GM10248 (cell line): ENCODE measurements around the gene PARVB.

ENCODE experiments used
- CTCF ChIA-PET: fragments of 300-600 bp; sonication (Branson Sonifier 250); formaldehyde crosslinking; extraction: SDS; loops from one replicate; lab custom pipeline; 2021; ENCODE audit warnings: antibody characterized with exemption; lab: Yijun Ruan, JAX
- POLR2A ChIA-PET: fragments of 350-650 bp; sonication (Branson Sonifier 250); formaldehyde crosslinking; extraction: SDS; loops from one replicate; lab custom pipeline; 2020; ENCODE audit warnings: antibody characterized with exemption; lab: Yijun Ruan, JAX
- DNase-seq: peaks from one replicate; pipeline ENCODE4 v3.0.0; 2012; ENCODE audit errors: extremely low spot score
- TF ChIP-seq, protein P1 (sequence below): IDR thresholded peaks from 2 replicates; pipeline ENCODE4 v1.5.1; 2012; ENCODE audit warnings: mild to moderate bottlenecking, low read depth; ENCODE audit errors: extremely low read depth, missing control alignments, control extremely low read depth

The PARVB gene

DNA sequence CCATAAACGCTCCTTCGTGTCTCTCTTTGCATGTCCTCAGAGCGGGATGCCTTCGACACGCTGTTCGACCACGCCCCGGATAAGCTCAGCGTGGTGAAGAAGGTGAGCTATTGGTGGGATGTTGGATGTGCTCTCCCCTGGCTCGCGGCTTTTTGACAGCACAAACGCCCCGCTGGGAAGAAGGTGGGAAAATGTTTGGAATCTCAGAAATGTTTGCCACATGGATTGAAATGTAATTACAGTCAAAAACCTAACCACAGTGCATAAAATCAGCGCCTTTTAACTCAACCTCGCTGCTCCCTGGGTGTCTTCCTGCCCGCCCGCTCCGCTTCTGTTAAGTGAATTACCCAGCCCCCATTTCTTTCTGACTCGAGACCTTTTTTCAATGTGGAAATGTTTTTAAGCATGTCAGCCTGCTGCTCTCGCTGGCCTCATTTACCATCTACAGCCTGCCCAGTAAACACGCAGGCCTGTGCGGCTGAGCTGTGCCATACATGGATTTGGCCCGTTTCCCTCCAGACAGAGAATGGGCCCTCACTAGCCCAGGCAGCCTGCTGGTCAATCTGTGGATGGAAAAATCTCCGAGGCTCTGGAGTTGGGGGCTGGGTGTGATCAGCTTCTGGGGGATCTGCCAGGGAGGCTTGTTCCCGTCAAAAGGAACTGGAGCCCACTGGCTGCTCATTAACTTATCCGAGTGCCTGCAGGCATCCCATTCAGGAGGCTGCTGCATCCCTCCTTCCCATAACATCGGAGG is 123.9 kb downstream of the PARVB start:
- TF ChIP-seq, protein P1, sequence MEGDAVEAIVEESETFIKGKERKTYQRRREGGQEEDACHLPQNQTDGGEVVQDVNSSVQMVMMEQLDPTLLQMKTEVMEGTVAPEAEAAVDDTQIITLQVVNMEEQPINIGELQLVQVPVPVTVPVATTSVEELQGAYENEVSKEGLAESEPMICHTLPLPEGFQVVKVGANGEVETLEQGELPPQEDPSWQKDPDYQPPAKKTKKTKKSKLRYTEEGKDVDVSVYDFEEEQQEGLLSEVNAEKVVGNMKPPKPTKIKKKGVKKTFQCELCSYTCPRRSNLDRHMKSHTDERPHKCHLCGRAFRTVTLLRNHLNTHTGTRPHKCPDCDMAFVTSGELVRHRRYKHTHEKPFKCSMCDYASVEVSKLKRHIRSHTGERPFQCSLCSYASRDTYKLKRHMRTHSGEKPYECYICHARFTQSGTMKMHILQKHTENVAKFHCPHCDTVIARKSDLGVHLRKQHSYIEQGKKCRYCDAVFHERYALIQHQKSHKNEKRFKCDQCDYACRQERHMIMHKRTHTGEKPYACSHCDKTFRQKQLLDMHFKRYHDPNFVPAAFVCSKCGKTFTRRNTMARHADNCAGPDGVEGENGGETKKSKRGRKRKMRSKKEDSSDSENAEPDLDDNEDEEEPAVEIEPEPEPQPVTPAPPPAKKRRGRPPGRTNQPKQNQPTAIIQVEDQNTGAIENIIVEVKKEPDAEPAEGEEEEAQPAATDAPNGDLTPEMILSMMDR, result no peak
- ChIA-PET CTCF (no interaction called here), POLR2A (no interaction called here)
- no peak for DNase-seq

DNA sequence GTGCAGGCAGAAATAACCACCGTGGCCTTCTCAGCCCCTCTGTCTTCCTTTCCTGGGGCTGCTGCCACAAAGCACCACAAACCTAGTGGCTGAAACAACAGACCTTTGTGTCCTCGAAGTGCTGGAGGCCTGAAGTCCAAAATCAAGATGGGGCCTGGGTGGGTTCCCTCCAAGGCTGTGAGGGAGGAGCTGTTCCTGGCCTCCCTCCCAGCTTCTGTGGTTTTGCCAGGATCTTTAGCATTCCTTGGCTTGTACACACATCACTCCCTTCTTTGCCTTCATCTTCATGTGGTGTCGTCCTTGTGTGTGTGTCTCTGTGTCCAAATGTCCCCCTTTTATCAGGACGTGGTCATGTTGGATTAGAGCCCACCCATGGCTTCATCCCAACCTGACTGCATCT is 127.6 kb downstream of the PARVB start:
- TF ChIP-seq, protein P1, result no peak
- CTCF ChIA-PET, result no interaction called here
- POLR2A ChIA-PET, result no interaction called here
- no peak for DNase-seq

DNA sequence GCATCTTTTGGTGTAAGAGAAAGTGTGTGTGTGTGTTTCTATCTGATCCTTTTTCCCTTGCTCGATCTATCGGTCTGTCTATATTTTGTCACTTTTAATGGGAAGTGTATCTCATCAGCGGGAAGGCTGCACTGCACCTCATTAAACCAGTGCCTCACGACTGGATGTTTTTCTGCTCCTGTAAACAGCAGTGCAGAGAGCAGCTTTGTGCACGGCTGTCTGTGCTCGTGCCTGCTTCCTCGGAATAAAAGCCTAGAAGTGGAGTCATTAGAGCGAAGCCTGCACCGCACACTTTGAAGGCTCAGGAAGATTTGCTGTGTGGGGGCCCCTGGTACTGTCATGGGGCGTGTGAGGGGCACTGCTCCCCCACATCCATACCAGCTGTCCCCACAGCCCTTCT is 129.6 kb downstream of the PARVB start:
- CTCF ChIA-PET, result no interaction called here
- POLR2A ChIA-PET, result no interaction called here

GRCh38 chr22:44154436-44154942 is 130.4 kb downstream of the PARVB start:
- TF ChIP-seq, protein P1, result no peak
- ChIA-PET CTCF (interaction anchor here (1.0 kb wide), 1 partner anchor 161 kb away, joined by 3 read pairs; no protein-coding TSS in a partner anchor), POLR2A (no interaction called here)
- no peak for DNase-seq

More for the DNA sequence above, 129.6 kb downstream of the PARVB start:
- no peak for DNase-seq
- TF ChIP-seq, protein P1, result no peak

GRCh38 chr22:44155115-44155514 is 131.0 kb downstream of the PARVB start:
- POLR2A ChIA-PET, result no interaction called here
- TF ChIP-seq, protein P1, result no peak
- no peak for DNase-seq
- CTCF ChIA-PET, result interaction anchor here (1.0 kb wide), 1 partner anchor 162 kb away, joined by 3 read pairs; no protein-coding TSS in a partner anchor

DNA sequence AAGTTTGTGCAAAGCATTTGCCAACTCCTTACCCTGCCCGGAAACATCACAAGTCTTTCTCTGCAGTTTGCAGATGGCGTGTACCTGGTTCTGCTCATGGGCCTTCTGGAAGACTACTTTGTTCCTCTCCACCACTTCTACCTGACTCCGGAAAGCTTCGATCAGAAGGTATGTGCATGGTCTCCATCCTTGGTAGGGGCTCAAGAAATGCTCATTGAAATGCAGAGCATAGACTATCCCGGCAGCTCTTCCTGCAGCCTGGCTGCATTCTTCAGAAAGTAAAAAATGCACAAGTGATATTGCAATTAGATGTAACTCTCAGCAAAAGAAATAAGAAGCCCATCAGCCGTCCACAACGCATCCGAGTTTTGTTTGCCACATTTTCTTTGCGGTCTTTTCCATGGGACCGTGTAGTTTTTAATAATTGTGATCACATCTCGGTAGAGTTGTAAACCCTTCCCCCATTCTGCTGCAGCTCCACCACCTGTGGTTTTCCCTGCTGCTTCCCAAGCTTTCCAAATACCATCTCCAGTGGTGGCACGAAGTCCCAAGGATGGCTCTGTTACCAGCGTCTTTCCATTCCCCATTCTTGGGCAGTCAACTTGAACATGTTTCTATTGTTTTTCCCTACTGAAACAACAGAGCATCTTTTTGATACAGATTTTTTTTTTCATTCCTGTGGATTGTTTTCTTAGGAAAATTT is 134.0 kb downstream of the PARVB start:
- DNase-seq, result no peak
- CTCF ChIA-PET, result no interaction called here
- POLR2A ChIA-PET, result no interaction called here
- TF ChIP-seq, protein P1, result no peak
